Measurements from ENCODE around the gene GDF11.

The GDF11 gene

GRCh38 chr12:55724226-55724939 is 18.5 kb upstream of the GDF11 start:
- DNase-seq, result peak; percentile 81

DNA sequence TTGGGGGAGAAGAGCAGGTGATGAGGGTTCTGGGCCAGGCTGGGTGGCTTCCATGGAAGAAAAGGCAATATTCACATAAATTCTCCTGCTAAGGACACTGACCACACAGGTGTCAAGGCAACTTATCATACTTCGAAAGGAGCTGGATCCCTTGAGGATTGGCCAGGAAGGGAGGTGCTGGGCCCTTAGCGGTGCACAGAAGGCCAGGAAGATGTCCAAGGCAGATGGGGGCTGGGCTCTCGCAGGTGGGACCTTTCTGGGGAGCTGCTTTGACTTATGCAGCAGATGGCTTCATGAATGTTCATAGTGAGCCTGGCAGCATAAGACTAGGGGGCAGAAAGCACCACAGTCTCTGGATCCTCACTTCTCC is 18.0 kb upstream of the GDF11 start:
- no peak for DNase-seq

- no peak for DNase-seq
These were observed 17.4 kb upstream of the GDF11 start for GRCh38 chr12:55725556-55725955.

- DNase-seq, result no peak
These were observed 16.0 kb upstream of the GDF11 start for GRCh38 chr12:55726971-55727370.

- no peak for DNase-seq
These were observed 15.2 kb upstream of the GDF11 start for GRCh38 chr12:55727643-55728185.

GRCh38 chr12:55728186-55728938 is 14.6 kb upstream of the GDF11 start:
- DNase-seq, result no peak

- peak; percentile 84 for DNase-seq
These were observed 13.7 kb upstream of the GDF11 start, which contains the start of gene CD63 for GRCh38 chr12:55728939-55729818. CD63 (minus strand) TSS chr12:55729009; CDS start chr12:55728341, 668 bp downstream.

GRCh38 chr12:55729819-55730818 is 12.8 kb upstream of the GDF11 start:
- DNase-seq, result peak; percentile 69

DNA sequence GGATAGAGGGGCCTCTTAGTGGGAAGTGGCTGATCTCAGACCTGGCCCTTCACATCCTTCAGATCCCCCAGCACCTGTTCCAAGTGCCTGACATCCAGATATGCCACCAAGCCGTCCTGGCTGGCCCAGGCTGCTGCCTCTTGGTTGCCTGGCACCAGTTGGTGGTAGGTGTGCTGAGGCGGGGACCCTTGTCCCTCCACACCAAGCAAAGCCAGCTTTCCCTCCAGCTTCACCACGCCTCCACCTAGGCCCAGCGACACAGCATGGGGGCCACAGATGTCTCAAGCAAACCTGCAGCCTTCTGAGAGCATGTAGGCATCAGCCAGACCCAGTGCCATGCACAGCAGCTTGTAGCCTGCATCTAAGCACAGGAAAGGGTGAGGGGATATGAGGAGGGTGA is 10.6 kb upstream of the GDF11 start:
- DNase-seq, result no peak

DNA sequence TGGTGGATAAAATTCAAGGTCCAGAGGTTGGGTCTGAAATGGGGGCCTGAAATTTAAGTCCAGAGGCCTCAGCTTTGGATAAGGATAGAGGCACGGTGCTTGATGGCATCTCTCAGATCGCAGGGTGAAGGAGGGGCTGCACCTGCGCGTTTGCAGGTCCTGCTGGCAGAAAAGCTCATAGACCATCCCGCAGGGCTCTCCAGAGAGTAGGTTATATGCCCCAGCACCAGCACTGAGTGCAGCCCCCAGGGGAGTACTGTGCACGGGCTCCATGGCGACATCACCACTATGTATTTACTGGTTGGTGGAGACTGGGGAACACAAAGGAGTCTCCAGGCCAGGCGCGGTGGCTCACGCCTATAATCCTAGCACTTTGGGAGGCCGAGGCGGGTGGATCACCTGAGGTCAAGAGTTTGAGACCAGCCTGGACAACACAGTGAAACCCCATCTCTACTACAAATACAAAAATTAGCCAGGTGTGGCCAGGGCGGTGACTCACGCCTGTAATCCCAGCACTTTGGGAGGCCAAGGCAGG is 9.8 kb upstream of the GDF11 start:
- DNase-seq, result no peak

DNA sequence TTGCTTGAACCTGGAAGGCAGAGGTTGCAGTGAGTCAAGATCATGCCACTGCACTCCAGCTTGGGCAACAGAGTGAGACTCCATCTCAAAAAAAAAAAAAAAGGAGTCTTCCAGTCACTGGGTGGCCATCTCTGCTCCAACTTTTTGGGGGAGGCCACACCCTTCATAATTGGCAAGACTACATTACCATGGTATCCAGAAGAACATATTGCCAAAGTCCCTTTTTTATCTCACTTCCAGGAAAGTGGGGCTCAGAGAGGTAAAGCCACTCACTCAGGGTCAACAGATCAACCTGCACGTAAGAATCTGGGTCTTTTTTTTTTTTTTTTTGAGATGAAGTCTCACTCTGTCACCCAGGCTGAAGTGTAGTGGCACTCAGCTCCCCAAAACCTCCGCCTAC is 9.1 kb upstream of the GDF11 start:
- no peak for DNase-seq

GRCh38 chr12:55734595-55734994 is 8.3 kb upstream of the GDF11 start:
- DNase-seq, result no peak

GRCh38 chr12:55736076-55736475 is 6.8 kb upstream of the GDF11 start:
- DNase-seq, result no peak

- peak; percentile 73 for DNase-seq
These were observed 5.9 kb upstream of the GDF11 start for GRCh38 chr12:55736780-55737580.

- no peak for DNase-seq
These were observed 5.3 kb upstream of the GDF11 start for GRCh38 chr12:55737581-55738122.

DNA sequence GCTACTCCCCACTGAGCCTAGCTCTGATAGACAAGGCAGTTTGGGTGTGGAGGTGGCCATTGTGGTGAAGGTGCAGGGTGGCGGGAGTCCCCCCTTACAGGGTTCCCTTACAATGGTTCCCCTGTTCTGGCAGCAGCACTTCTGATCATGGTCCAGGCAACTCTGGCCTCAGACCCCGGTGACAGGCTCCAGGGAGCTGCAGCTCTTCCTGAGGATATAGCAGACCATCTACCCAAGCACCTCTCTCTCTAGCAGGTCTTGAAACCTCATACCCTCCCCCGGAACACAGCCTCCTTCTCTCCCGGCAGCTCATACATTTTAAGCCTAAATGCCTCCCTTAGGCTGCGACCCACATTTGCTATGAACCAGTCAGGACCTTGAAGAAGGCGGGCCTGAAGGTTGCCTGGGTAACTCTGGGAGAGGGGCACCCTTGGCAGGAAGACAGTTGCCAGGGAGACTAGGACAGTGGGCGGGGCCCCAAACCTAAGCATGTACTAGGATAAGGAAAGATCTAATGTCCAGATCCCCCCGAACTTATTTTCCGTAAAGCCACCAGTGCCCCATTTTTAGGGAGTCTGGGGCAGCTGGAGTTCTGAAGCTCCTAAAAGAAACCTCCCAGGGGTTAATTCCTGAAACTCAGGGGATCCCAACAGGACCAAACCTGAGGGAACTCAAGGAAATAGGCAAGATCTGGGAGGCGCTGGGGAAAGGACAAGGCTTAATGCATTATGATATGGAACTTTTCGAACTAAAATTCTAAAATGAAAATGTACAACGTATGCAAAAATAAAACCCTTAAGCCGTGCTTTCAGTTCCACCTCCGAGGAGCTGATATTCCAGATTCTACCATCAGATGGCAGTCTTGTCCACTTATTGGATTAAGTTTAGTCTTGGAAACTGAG is 4.5 kb upstream of the GDF11 start:
- DNase-seq, result peak; percentile 81

GRCh38 chr12:55739025-55739378 is 3.9 kb upstream of the GDF11 start:
- no peak for DNase-seq

- DNase-seq, result no peak
These were observed 816 bp upstream of the GDF11 start for GRCh38 chr12:55741931-55742680.

All from MV-4-11 (cell line).